HG02885 (cell line): Measurements from ENCODE around the gene BID.
A peak's percentile ranks its signal among the peaks of the same experiment; 100 is the strongest.

Experiments used
- ATAC-seq: cut with Tn5 transposase; IDR thresholded peaks from one replicate; pipeline ENCODE4 v1.9.1; 2021; ENCODE audit warnings: mild to moderate bottlenecking; ENCODE audit not compliant: unreplicated experiment, poor library complexity

The BID gene

GRCh38 chr22:17743661-17744411 is 30.4 kb downstream of the BID start:
- ATAC-seq: no peak

- ATAC-seq: peak; percentile 58
Observed at GRCh38 chr22:17742527-17742902, 31.8 kb downstream of the BID start.

- no peak for ATAC-seq
Observed at GRCh38 chr22:17741866-17742526, 32.3 kb downstream of the BID start.

- no peak for ATAC-seq
Observed at GRCh38 chr22:17739196-17739975, 34.9 kb downstream of the BID start.

GRCh38 chr22:17738386-17739128 is 35.7 kb downstream of the BID start:
- ATAC-seq: no peak

- no peak for ATAC-seq
Observed at GRCh38 chr22:17734187-17734586, 40.1 kb downstream of the BID start.

GRCh38 chr22:17733466-17733865 is 40.8 kb downstream of the BID start:
- ATAC-seq: no peak

GRCh38 chr22:17732251-17732854 is 41.9 kb downstream of the BID start:
- no peak for ATAC-seq

- ATAC-seq: no peak
Observed at GRCh38 chr22:17729561-17729960, 44.7 kb downstream of the BID start.

- ATAC-seq: no peak
Observed at GRCh38 chr22:17728786-17729185, 45.5 kb downstream of the BID start.

GRCh38 chr22:17726928-17727897 is 47.1 kb downstream of the BID start:
- no peak for ATAC-seq

- no peak for ATAC-seq
Observed at GRCh38 chr22:17726006-17726927, 48.0 kb downstream of the BID start.

GRCh38 chr22:17725500-17725796 is 48.8 kb downstream of the BID start:
- no peak for ATAC-seq

GRCh38 chr22:17724678-17725499 is 49.4 kb downstream of the BID start:
- ATAC-seq: no peak

GRCh38 chr22:17724241-17724640 is 50.0 kb downstream of the BID start:
- no peak for ATAC-seq

GRCh38 chr22:17719911-17720310 is 54.4 kb downstream of the BID start:
- no peak for ATAC-seq

GRCh38 chr22:17717708-17718107 is 56.6 kb downstream of the BID start:
- ATAC-seq: no peak
